ENCODE data around the gene ZCCHC3.

GRCh38 chr20:313402-313801 is 16.0 kb downstream of the ZCCHC3 start:
- TF ChIP-seq CTCF (IDR thresholded peaks at IDR 0.05) (no peak), POLR2A (IDR thresholded peaks at IDR 0.05) (no peak)

Data from right lobe of liver (tissue), 4 donors.